SK-N-MC (cell line): ENCODE results near the gene DZIP1.

Experiments
- DNase-seq: peaks from one replicate; pipeline ENCODE4 v3.0.0-alpha.2; 2011; ENCODE audit warnings: low read depth, low spot score
- H3K27ac ChIP-seq: fragments of 200-600 bp; sonication (generic); 2 replicates; pipeline ENCODE4 v1.5.1; 2016; ENCODE audit warnings: mixed run types
- H3K36me3 ChIP-seq: fragments of 200-600 bp; sonication (generic); 2 replicates; pipeline ENCODE4 v1.6.1; 2017; ENCODE audit warnings: antibody characterized with exemption, low read length, mixed read lengths; ENCODE audit not compliant: insufficient read depth
- H3K4me3 ChIP-seq: fragments of 200-600 bp; sonication (generic); 2 replicates; pipeline ENCODE4 v1.5.1; 2016
- H3K9ac ChIP-seq: fragments of 200-600 bp; sonication (generic); 2 replicates; pipeline ENCODE4 v1.8.0; 2017; ENCODE audit warnings: mixed run types, mixed read lengths; ENCODE audit not compliant: insufficient read length
- H3K9me3 ChIP-seq: fragments of 200-600 bp; sonication (generic); 2 replicates; pipeline ENCODE4 v1.6.1; 2017; ENCODE audit warnings: low read depth, mild to moderate bottlenecking, antibody characterized with exemption, low read length, moderate library complexity, mixed read lengths
- EZH2 ChIP-seq: fragments of 200-600 bp; sonication (generic); IDR thresholded peaks from one replicate; pipeline ENCODE4 v1.6.1; 2017; ENCODE audit warnings: antibody characterized with exemption
- FOXP2 ChIP-seq: optimal IDR thresholded peaks from 2 replicates; pipeline ENCODE3; 2011; ENCODE audit warnings: mild to moderate bottlenecking, moderate library complexity; ENCODE audit not compliant: insufficient read depth; ENCODE audit errors: extremely low read length, control extremely low read depth
- POLR2AphosphoS5 ChIP-seq: IDR thresholded peaks from 2 replicates; pipeline ENCODE4 v1.6.1; 2012; ENCODE audit warnings: mild to moderate bottlenecking, low read depth, low read length, borderline replicate concordance

The DZIP1 gene

GRCh38 chr13:95601906-95602305, 42.6 kb downstream of the DZIP1 start:
- no peaks in the 10 kb centered on the region for H3K9me3 ChIP-seq
- H3K9ac ChIP-seq: no peak overlapping the region
- no peak overlapping the region for H3K27ac ChIP-seq
- H3K36me3 ChIP-seq: no peaks in the 10 kb centered on the region
- no peak overlapping the region for H3K4me3 ChIP-seq
- TF ChIP-seq EZH2 (no peak), POLR2AphosphoS5 (no peak), FOXP2 (no peak)
- DNase-seq: no peak

DNA sequence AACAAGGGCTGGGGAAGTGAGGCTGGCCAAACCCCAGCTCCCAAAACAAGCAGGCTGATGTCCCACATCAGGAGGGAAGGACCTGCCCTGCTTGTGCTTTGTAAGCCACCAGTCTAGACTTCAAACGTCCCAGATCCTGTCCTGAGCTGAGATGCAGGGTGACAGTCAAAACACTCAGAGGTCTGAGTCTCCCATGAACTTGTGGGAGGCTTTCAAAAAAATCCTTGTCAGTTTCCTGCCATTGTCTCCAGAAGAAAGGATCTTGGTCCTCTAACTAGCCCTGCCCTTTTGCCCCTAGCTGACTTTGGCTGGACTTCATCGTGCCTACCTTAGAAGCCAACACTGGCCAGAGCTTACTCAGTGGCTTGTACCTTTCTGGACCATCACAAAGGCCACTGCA, 43.3 kb downstream of the DZIP1 start:
- H3K27ac ChIP-seq: no peak overlapping the region
- H3K9ac ChIP-seq: no peak overlapping the region
- no peak overlapping the region for H3K4me3 ChIP-seq
- TF ChIP-seq EZH2: no peak
- no peak for TF ChIP-seq POLR2AphosphoS5
- H3K36me3 ChIP-seq: no peaks in the 10 kb centered on the region
- no peak for DNase-seq
- no peaks in the 10 kb centered on the region for H3K9me3 ChIP-seq

- no peak for TF ChIP-seq FOXP2
- Histone ChIP-seq H3K36me3 (no peaks in the 10 kb centered on the region), H3K4me3 (no peak overlapping the region), H3K9ac (no peak overlapping the region), H3K9me3 (no peaks in the 10 kb centered on the region), H3K27ac (no peak overlapping the region)
- DNase-seq: no peak
These were observed 47.8 kb downstream of the DZIP1 start for GRCh38 chr13:95596701-95597100.

DNA sequence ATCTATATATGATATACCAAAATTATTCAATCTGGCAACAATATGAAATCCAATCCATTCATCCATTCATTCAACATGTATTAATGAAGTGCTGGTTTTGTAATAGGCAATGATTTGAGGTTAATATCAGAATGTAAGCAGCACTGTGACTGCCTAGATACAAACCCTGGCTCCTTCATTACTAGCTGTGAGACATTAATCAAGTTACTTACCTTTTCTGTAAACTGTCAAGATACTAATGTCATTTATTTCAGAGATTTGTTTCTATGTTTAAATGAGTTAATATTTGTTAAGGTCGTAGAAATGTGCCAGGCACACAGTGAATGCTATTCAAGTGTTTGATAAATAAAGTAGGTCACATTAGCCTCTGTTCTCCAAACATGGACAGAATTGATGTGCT, 51.0 kb downstream of the DZIP1 start:
- Histone ChIP-seq H3K4me3 (no peak overlapping the region), H3K27ac (no peak overlapping the region), H3K36me3 (no peaks in the 10 kb centered on the region), H3K9ac (no peak overlapping the region), H3K9me3 (no peaks in the 10 kb centered on the region)
- DNase-seq: no peak
- TF ChIP-seq POLR2AphosphoS5: no peak
- no peak for TF ChIP-seq EZH2
- TF ChIP-seq FOXP2: no peak

DNA sequence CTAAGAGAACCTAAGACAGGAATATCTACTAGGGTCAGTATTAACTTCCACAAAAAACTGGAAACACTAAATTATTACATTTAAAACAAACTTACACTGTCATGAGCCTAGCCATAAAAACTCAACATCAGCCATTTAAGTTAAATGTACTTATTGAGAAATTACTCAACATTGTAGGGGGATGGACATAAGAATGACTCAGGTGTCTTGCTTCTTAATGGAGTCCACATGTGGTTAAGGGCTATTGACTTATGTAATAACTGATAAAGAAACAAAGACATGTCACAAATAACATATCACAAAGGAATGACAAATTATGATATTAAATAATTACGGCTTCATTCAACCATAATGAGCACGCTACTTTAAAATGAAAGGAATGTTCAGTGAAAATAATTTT, 55.8 kb downstream of the DZIP1 start:
- Histone ChIP-seq H3K27ac (no peak overlapping the region), H3K9me3 (no peaks in the 10 kb centered on the region), H3K36me3 (no peaks in the 10 kb centered on the region), H3K9ac (no peak overlapping the region), H3K4me3 (no peak overlapping the region)
- no peak for DNase-seq
- TF ChIP-seq POLR2AphosphoS5 (no peak), EZH2 (no peak), FOXP2 (no peak)

DNA sequence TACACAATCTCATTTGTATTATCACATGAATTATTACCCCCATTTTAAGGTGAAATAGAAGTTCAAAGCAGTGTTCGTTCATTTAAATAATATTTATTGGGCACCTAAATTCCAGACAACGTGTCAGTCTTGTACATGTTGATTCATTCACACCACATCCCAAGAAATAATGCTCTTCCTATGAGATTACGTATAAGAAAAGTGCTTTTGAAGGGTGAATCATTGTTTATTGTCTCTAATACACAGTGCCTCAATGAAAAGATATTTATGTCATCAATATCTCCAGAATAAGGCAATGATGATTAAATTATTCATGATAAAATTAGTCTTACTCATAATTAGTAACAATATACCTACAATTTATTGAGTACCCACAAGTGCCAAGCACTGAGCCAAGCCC, 56.4 kb downstream of the DZIP1 start:
- DNase-seq: no peak
- no peaks in the 10 kb centered on the region for H3K36me3 ChIP-seq
- TF ChIP-seq POLR2AphosphoS5: no peak
- no peak for TF ChIP-seq EZH2
- no peak for TF ChIP-seq FOXP2
- H3K4me3 ChIP-seq: no peak overlapping the region
- no peak overlapping the region for H3K9ac ChIP-seq
- no peak overlapping the region for H3K27ac ChIP-seq
- H3K9me3 ChIP-seq: no peaks in the 10 kb centered on the region

- Histone ChIP-seq H3K9ac (no peak overlapping the region), H3K9me3 (no peaks in the 10 kb centered on the region), H3K36me3 (no peaks in the 10 kb centered on the region), H3K4me3 (no peak overlapping the region), H3K27ac (no peak overlapping the region)
- DNase-seq: no peak
- TF ChIP-seq FOXP2 (no peak), EZH2 (no peak), POLR2AphosphoS5 (no peak)
These were observed 58.6 kb downstream of the DZIP1 start for GRCh38 chr13:95585867-95586266.

DNA sequence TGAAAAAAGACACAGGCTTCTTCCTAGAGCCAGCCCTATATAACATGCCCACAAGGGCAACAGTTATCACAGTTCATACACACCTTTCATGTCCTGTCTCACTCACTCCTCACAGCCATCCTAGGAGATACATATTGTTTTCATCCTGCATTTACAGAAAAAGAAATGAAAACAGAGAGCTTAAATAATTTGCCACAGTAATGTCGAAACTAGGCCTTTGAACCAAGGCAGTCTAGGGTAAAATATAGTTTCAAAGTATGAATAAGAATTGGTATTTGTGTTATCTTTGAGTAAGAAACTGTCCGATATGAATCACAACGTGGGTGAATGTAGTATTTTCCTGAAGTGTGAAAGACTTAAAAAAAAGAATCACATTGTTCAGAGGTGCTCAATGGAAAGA, 65.2 kb downstream of the DZIP1 start:
- no peak for DNase-seq
- H3K4me3 ChIP-seq: no peak overlapping the region
- TF ChIP-seq POLR2AphosphoS5 (no peak), FOXP2 (no peak)
- no peak overlapping the region for H3K27ac ChIP-seq
- H3K9ac ChIP-seq: no peak overlapping the region
- H3K9me3 ChIP-seq: no peaks in the 10 kb centered on the region
- no peaks in the 10 kb centered on the region for H3K36me3 ChIP-seq

- no peak for DNase-seq
- H3K4me3 ChIP-seq: no peak overlapping the region
- H3K9me3 ChIP-seq: no peaks in the 10 kb centered on the region
- TF ChIP-seq FOXP2 (no peak), EZH2 (no peak), POLR2AphosphoS5 (no peak)
- H3K27ac ChIP-seq: no peak overlapping the region
- H3K9ac ChIP-seq: no peak overlapping the region
- no peaks in the 10 kb centered on the region for H3K36me3 ChIP-seq
These were observed 71.3 kb downstream of the DZIP1 start for GRCh38 chr13:95573221-95573620.
